ENCODE data around the gene PRAF2.

GRCh38 chrX:49066278-49066677 lies 7.5 kb downstream of the PRAF2 start:
- TF ChIP-seq CTCF (IDR thresholded peaks at IDR 0.05; ENCODE audit: insufficient read depth, low read length) (no peak), POLR2AphosphoS5 (IDR thresholded peaks at IDR 0.05; ENCODE audit: low read depth) (no peak), REST (IDR thresholded peaks at IDR 0.05; ENCODE audit: insufficient replicate concordance, low read depth) (no peak), GABPA (IDR thresholded peaks at IDR 0.05; ENCODE audit: low read depth) (no peak), SPI1 (IDR thresholded peaks at IDR 0.05; ENCODE audit: borderline replicate concordance, low read depth) (no peak)

All from HL-60 (cell line).